K562 (cell line): ENCODE data around the gene IVL. TPM values are rescaled to one million over a fixed set of nuclear protein-coding genes. Genes with fewer than 3 reads are reported as not detected.

Experiments
- ATAC-seq: fragments of 200-7000 bp; cut with Tn5 transposase; 3 replicates; pipeline ENCODE4 v1.9.1; 2020; ENCODE audit warnings: moderate library complexity
- BruUV-seq: library from RNA; stranded (reverse); fragments of 400-500 nt; replicated peaks from 2 replicates; lab custom pipeline; 2021; lab: Mats Ljungman, UMichigan
- CTCF ChIA-PET: fragments of 300-600 bp; formaldehyde crosslinking; extraction: SDS; loops from one replicate; lab custom pipeline; 2021; ENCODE audit warnings: low intra/inter-chr PET ratio; lab: Yijun Ruan, JAX
- POLR2A ChIA-PET: fragments of 300-600, 350-650 bp; sonication (Branson Sonifier 250); formaldehyde crosslinking; extraction: SDS; loops from one replicate; lab custom pipeline; 2021; ENCODE audit warnings: antibody characterized with exemption, inconsistent platforms; lab: Yijun Ruan, JAX
- DNase-seq, 4 experiments: peaks; one replicate each; pipeline versions ENCODE4 v3.0.0 to v3.0.0-alpha.2; 2011 to 2018; ENCODE audit warnings: low spot score in 3 of 4, mixed read lengths in 3 of 4; ENCODE audit errors: extremely low read depth in 1 of 4
- FAIRE-seq: peaks from 2 replicates; lab custom pipeline; 2011; peaks lifted over from hg19 to GRCh38; lab: Jason Lieb, UNC
- H2AFZ ChIP-seq: 2 replicates; pipeline ENCODE4 v1.6.0; 2011; ENCODE audit warnings: low read depth, low read length, control low read depth, inconsistent platforms
- H3K27ac ChIP-seq: fragments of 200-600 bp; 3 replicates; pipeline ENCODE4 v1.8.0; 2011; ENCODE audit warnings: low read depth, mild to moderate bottlenecking, control low read depth, inconsistent platforms, low read length, moderate library complexity, mixed read lengths; ENCODE audit errors: extremely low read depth
- H3K27me3 ChIP-seq, 2 experiments: fragments of 300-600 bp in 1 of 2; 2 replicates in 1 of 2; 3 replicates in 1 of 2; pipeline versions ENCODE4 v1.6.0 to v1.8.0; 2011; ENCODE audit warnings: inconsistent platforms in 2 of 2, low read length in 2 of 2, mild to moderate bottlenecking in 1 of 2, mixed read lengths in 1 of 2, moderate library complexity in 1 of 2; ENCODE audit not compliant: control insufficient read depth in 2 of 2, insufficient read depth in 2 of 2
- H3K36me3 ChIP-seq: fragments of 300-600 bp; 3 replicates; pipeline ENCODE4 v1.8.0; 2011; ENCODE audit warnings: mild to moderate bottlenecking, low read length, inconsistent platforms; ENCODE audit not compliant: control insufficient read depth, insufficient read depth
- H3K4me1 ChIP-seq, 2 experiments: fragments of 200-600 bp in 1 of 2; replicated peaks in 1 of 2; 2 replicates in 1 of 2; 3 replicates in 1 of 2; pipeline versions ENCODE4 v1.5.1 to v1.8.0; 2011; ENCODE audit warnings: inconsistent platforms in 2 of 2, low read length in 2 of 2, mild to moderate bottlenecking in 1 of 2, mixed read lengths in 1 of 2, moderate library complexity in 1 of 2; ENCODE audit not compliant: control insufficient read depth in 2 of 2, insufficient read depth in 2 of 2
- H3K4me2 ChIP-seq: 2 replicates; pipeline ENCODE4 v1.6.1; 2011; ENCODE audit warnings: low read length, control low read depth, inconsistent platforms, mixed read lengths; ENCODE audit not compliant: insufficient read depth
- H3K4me3 ChIP-seq: fragments of 200-600 bp; sonication (generic), shearing (Covaris generic); 2 replicates; pipeline ENCODE4 v1.5.1; 2016; ENCODE audit warnings: control low read depth, inconsistent platforms
- H3K79me2 ChIP-seq: fragments of 200-600 bp; 3 replicates; pipeline ENCODE4 v1.8.0; 2011; ENCODE audit warnings: low read length, inconsistent platforms; ENCODE audit not compliant: control insufficient read depth, insufficient read depth
- H3K9ac ChIP-seq, 2 experiments: 2 replicates each; pipeline versions ENCODE4 v1.6.0 to v1.6.1; 2011; ENCODE audit warnings: low read depth in 2 of 2, low read length in 2 of 2, control low read depth in 1 of 2, inconsistent platforms in 1 of 2, mild to moderate bottlenecking in 1 of 2, mixed read lengths in 1 of 2; ENCODE audit not compliant: insufficient read depth in 1 of 2
- H3K9me1 ChIP-seq: one replicate; pipeline ENCODE4 v1.6.0; 2011; ENCODE audit warnings: inconsistent platforms, mild to moderate bottlenecking, low read length, moderate library complexity; ENCODE audit not compliant: control insufficient read depth, insufficient read depth
- H3K9me3 ChIP-seq: replicated peaks from 2 replicates; pipeline ENCODE4 v1.5.1; 2011; ENCODE audit warnings: low read depth, low read length, inconsistent platforms; ENCODE audit not compliant: control insufficient read depth, insufficient read depth
- H4K20me1 ChIP-seq: replicated peaks from 2 replicates; pipeline ENCODE4 v1.6.1; 2011; ENCODE audit warnings: low read length, inconsistent platforms, mixed read lengths; ENCODE audit not compliant: control insufficient read depth, insufficient read depth
- ARID1B ChIP-seq: fragments of 450-650 bp; IDR thresholded peaks from 2 replicates; pipeline ENCODE4 v1.6.1; 2016; ENCODE audit warnings: antibody characterized with exemption, mild to moderate bottlenecking, inconsistent platforms
- EP300 ChIP-seq: IDR thresholded peaks from 2 replicates; pipeline ENCODE4 v1.6.1; 2012; ENCODE audit warnings: low read length, improper control_type of control experiment
- ETV1 ChIP-seq: fragments of 450-650 bp; conservative IDR thresholded peaks from 2 replicates; pipeline ENCODE4 v1.6.1; 2016; ENCODE audit warnings: missing genetic modification characterization, control low read depth, low read depth, missing compliant biosample characterization
- GTF2F1 ChIP-seq: IDR thresholded peaks from 2 replicates; pipeline ENCODE4 v1.6.1; 2011; ENCODE audit warnings: low read depth, low read length, improper control_type of control experiment
- HSF4 ChIP-seq: fragments of 250-450 bp; sonication (Bioruptor Pico); IDR thresholded peaks from 2 replicates; pipeline ENCODE4 v2.1.2; 2022; ENCODE audit warnings: mild to moderate bottlenecking, moderate library complexity, borderline replicate concordance
- L3MBTL2 ChIP-seq: fragments of 450-650 bp; IDR thresholded peaks from 2 replicates; pipeline ENCODE4 v1.6.1; 2016; ENCODE audit warnings: mild to moderate bottlenecking, moderate library complexity
- MEF2A ChIP-seq: IDR thresholded peaks from 2 replicates; pipeline ENCODE4 v1.6.1; 2011; ENCODE audit warnings: low read depth, mild to moderate bottlenecking, low read length, moderate library complexity; ENCODE audit not compliant: control insufficient read depth
- PKNOX1 ChIP-seq: fragments of 450-650 bp; IDR thresholded peaks from 2 replicates; pipeline ENCODE4 v1.6.1; 2016
- STAT5B ChIP-seq: fragments of 250-450 bp; sonication (Bioruptor Pico); IDR thresholded peaks from 2 replicates; pipeline ENCODE4 v1.8.0; 2021; ENCODE audit warnings: mild to moderate bottlenecking, inconsistent platforms
- TFE3 ChIP-seq: fragments of 450-650 bp; formaldehyde crosslinking; IDR thresholded peaks from 2 replicates; pipeline ENCODE4 v1.4.0; 2020; ENCODE audit warnings: mild to moderate bottlenecking, mixed read lengths
- ZKSCAN8 ChIP-seq: fragments of 200-800 bp; sonication (Bioruptor generic); IDR thresholded peaks from 2 replicates; pipeline ENCODE4 v1.6.1; 2016; ENCODE audit warnings: missing genetic modification characterization, missing compliant biosample characterization
- ZNF318 ChIP-seq, 2 experiments: fragments of 450-650 bp; IDR thresholded peaks; 2 replicates each; pipeline ENCODE4 v1.6.1; 2016; ENCODE audit warnings: mild to moderate bottlenecking in 2 of 2, borderline replicate concordance in 1 of 2, low read depth in 1 of 2, moderate library complexity in 1 of 2
- WGBS: fragments of 100-300 bp; shearing (Covaris generic); methylation state at CpG from one replicate; pipeline ENCODE4 v1.1.6; 2016; ENCODE audit warnings: low coverage, mixed read lengths; ENCODE audit not compliant: insufficient coverage; ENCODE audit errors: missing lambda C conversion rate; 5-methylcytosine and 5-hydroxymethylcytosine counted together
- in situ Hi-C: fragments of 300-500 bp; cut with MboI; formaldehyde crosslinking; loops from 4 replicates; pipeline ENCODE4 v1.15.0; 2018; ENCODE audit warnings: inconsistent platforms, mixed read lengths
- intact Hi-C: fragments of 100-400 bp; cut with micrococcal nuclease; formaldehyde crosslinking; loops from 2 replicates; pipeline ENCODE4 v1.14.2; 2022
- polyA plus RNA-seq, 8 experiments: library from polyadenylated mRNA; depleted of rRNA in 4 of 8; stranded (reverse) in 5 of 8; unstranded in 3 of 8; fragments of >200 nt; fragmentation: Nextera tagmentation in 2 of 8; fragmentation: Illumina TruSeq in 1 of 8; extraction: Ambion mirVana in 2 of 8; extraction: Trizol in 1 of 8; gene quantifications; 2 replicates each; pipeline versions ENCODE4 v1.2.1 to v1.2.3, GENCODE V29; 2011 to 2014; ENCODE audit warnings: inconsistent platforms in 1 of 8, missing spikeins in 1 of 8
- total RNA-seq, 7 experiments: library from RNA; depleted of rRNA in 6 of 7; stranded (reverse); fragments of >200 nt in 6 of 7; fragmentation: Illumina TruSeq in 2 of 7; extraction: Trizol in 2 of 7; gene quantifications; 2 replicates each; pipeline versions ENCODE4 v1.2.1 to v1.2.3, GENCODE V29; 2011 to 2021; ENCODE audit warnings: low replicate concordance in 1 of 7

IVL gene
- total and polyA plus RNA-seq, 9 of the 15 experiments (the other 6 are each of a cell fraction or from before 2014, with no cell fraction given), result not detected

GRCh38 chr1:152902636-152903035 lies 5.7 kb upstream of the IVL start:
- in situ Hi-C loops, result no loop called here
- Histone ChIP-seq H3K9me1 (no peaks in the 10 kb centered on the region), H3K4me2 (no peak overlapping the region), H3K36me3 (no peaks in the 10 kb centered on the region), H2AFZ (no peak overlapping the region), H3K4me3 (no peak overlapping the region), H3K4me1 (no peaks in the 10 kb centered on the region), H3K79me2 (no peaks in the 10 kb centered on the region), H3K9me3 (no peaks in the 10 kb centered on the region), H3K9ac (no peak overlapping the region), H3K27me3 (0 out of 5 replicates have a peak, but pooled peaks cover 0 to 4% of the 10 kb centered on the region in 2 experiments), H4K20me1 (no peaks in the 10 kb centered on the region), H3K27ac (no peak overlapping the region)
- 2% methylated on average over 4 of the region's 4 CpGs for WGBS
- ATAC-seq (no peak), FAIRE-seq (no peak), DNase-seq (no peak)
- no TSS peak for BruUV-seq
- intact Hi-C loops, result no loop called here
- ChIA-PET CTCF (no interaction called here), POLR2A (no interaction called here)
- no peak for TF ChIP-seq HSF4
- TF ChIP-seq ARID1B, result no peak
- TF ChIP-seq MEF2A, result no peak
- no peak for TF ChIP-seq STAT5B (CRISPR knock-in tag)
- no peak for TF ChIP-seq L3MBTL2
- no peak for TF ChIP-seq GTF2F1
- no peak for TF ChIP-seq TFE3 (CRISPR knock-in tag)
- no peak for TF ChIP-seq ZNF318 (IDR thresholded peaks at IDR 0.05; ENCODE audit: borderline replicate concordance in 1 of 2, low read depth in 1 of 2)
- TF ChIP-seq PKNOX1, result no peak
- TF ChIP-seq EP300, result no peak
- TF ChIP-seq ZKSCAN8 (CRISPR knock-in tag), result no peak
- no peak for TF ChIP-seq ETV1
